Stomach (tissue), 4 donors: ENCODE results near the gene PIWIL4.

Experiments
- CTCF ChIP-seq, 7 experiments: fragments of 450-650 bp in 4 of 7; fragments of 200-600 bp in 3 of 7; sonication (generic) in 3 of 7; IDR thresholded peaks; one replicate each; pipeline ENCODE4 v1.5.1; 2016 to 2019; ENCODE audit warnings: antibody characterized with exemption in 7 of 7, control low read depth in 2 of 7, mild to moderate bottlenecking in 1 of 7
- EP300 ChIP-seq: sonication (generic); formaldehyde crosslinking; IDR thresholded peaks from one replicate; pipeline ENCODE4 v1.6.1; 2017; ENCODE audit warnings: antibody characterized with exemption
- POLR2A ChIP-seq, 4 donors: fragments of 450-650 bp; IDR thresholded peaks; one replicate each; pipeline ENCODE4 v1.6.1; 2016; ENCODE audit warnings: antibody characterized with exemption in 4 of 4, control low read depth in 2 of 4, mild to moderate bottlenecking in 1 of 4, moderate library complexity in 1 of 4
- POLR2AphosphoS5 ChIP-seq, 3 donors: sonication (generic); formaldehyde crosslinking; IDR thresholded peaks; one replicate each; pipeline ENCODE4 v1.6.1; 2016; ENCODE audit warnings: antibody characterized with exemption in 3 of 3

- TF ChIP-seq CTCF (IDR thresholded peaks at IDR 0.05) = no peak
- no peak for TF ChIP-seq POLR2A (IDR thresholded peaks at IDR 0.05)
- TF ChIP-seq EP300 = no peak
- no peak for TF ChIP-seq POLR2AphosphoS5 (IDR thresholded peaks at IDR 0.05)
Observed at GRCh38 chr11:94532211-94532610, 35.0 kb upstream of the PIWIL4 start.
